ENCODE results near the gene ARHGEF9. TPM values are rescaled to one million over a fixed set of nuclear protein-coding genes. Genes with fewer than 3 reads are reported as not detected.

ARHGEF9 gene
- total RNA-seq, 1 experiment from 2014 or later, result 16.7 TPM

DNA sequence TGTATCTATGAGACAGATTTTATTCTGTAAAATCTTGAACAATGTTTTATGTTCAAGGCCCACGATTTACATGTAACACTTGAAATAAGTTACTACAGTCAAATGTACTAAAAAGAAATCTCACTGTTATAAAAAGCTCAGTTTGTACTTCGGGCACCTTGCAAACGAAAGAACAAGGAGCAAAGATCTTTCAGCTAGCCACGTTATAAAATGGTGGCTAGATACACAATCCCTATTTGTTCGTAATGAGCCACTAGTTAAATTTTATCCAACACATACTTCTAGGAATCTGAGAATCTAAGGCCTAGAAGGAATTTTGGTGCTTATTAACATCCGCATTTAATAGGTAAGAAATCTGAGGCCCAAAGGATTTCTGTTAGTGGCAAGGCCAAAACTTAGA lies 2.5 kb downstream of the ARHGEF9 start:
- no peaks in the 10 kb centered on the region for H3K4me1 ChIP-seq (ENCODE audit: control insufficient read depth, insufficient read depth, low read length)
- H3K27ac ChIP-seq (ENCODE audit: low read length), result no peak overlapping the region
- in situ Hi-C loops (cut with HindIII; ENCODE audit: low pct_unique_long_range_greater_than_20kb, low sequenced_read_pairs), result no loop called here
- no TSS peak for BruUV-seq (replicated peaks)
- intact Hi-C loops (cut with micrococcal nuclease; ENCODE audit: unreplicated experiment), result no loop called here
- H3K27me3 ChIP-seq (ENCODE audit: control insufficient read depth, insufficient read depth, low read length), result no peaks in the 10 kb centered on the region
- no peak for TF ChIP-seq SIN3A (IDR thresholded peaks at IDR 0.05; ENCODE audit: borderline replicate concordance, insufficient read depth, low read depth, low read length)
- no peak for TF ChIP-seq POLR2AphosphoS5 (IDR thresholded peaks at IDR 0.05; ENCODE audit: low read depth, low read length)
- TF ChIP-seq TCF7L2 (IDR thresholded peaks at IDR 0.05; ENCODE audit: low read depth, low read length), result no peak
- TF ChIP-seq, protein P1, sequence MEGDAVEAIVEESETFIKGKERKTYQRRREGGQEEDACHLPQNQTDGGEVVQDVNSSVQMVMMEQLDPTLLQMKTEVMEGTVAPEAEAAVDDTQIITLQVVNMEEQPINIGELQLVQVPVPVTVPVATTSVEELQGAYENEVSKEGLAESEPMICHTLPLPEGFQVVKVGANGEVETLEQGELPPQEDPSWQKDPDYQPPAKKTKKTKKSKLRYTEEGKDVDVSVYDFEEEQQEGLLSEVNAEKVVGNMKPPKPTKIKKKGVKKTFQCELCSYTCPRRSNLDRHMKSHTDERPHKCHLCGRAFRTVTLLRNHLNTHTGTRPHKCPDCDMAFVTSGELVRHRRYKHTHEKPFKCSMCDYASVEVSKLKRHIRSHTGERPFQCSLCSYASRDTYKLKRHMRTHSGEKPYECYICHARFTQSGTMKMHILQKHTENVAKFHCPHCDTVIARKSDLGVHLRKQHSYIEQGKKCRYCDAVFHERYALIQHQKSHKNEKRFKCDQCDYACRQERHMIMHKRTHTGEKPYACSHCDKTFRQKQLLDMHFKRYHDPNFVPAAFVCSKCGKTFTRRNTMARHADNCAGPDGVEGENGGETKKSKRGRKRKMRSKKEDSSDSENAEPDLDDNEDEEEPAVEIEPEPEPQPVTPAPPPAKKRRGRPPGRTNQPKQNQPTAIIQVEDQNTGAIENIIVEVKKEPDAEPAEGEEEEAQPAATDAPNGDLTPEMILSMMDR (IDR thresholded peaks at IDR 0.05), result no peak
- TF ChIP-seq, protein P2, sequence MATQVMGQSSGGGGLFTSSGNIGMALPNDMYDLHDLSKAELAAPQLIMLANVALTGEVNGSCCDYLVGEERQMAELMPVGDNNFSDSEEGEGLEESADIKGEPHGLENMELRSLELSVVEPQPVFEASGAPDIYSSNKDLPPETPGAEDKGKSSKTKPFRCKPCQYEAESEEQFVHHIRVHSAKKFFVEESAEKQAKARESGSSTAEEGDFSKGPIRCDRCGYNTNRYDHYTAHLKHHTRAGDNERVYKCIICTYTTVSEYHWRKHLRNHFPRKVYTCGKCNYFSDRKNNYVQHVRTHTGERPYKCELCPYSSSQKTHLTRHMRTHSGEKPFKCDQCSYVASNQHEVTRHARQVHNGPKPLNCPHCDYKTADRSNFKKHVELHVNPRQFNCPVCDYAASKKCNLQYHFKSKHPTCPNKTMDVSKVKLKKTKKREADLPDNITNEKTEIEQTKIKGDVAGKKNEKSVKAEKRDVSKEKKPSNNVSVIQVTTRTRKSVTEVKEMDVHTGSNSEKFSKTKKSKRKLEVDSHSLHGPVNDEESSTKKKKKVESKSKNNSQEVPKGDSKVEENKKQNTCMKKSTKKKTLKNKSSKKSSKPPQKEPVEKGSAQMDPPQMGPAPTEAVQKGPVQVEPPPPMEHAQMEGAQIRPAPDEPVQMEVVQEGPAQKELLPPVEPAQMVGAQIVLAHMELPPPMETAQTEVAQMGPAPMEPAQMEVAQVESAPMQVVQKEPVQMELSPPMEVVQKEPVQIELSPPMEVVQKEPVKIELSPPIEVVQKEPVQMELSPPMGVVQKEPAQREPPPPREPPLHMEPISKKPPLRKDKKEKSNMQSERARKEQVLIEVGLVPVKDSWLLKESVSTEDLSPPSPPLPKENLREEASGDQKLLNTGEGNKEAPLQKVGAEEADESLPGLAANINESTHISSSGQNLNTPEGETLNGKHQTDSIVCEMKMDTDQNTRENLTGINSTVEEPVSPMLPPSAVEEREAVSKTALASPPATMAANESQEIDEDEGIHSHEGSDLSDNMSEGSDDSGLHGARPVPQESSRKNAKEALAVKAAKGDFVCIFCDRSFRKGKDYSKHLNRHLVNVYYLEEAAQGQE (IDR thresholded peaks at IDR 0.05; ENCODE audit: insufficient read depth in 1 of 2, low read depth in 2 of 2, low read length in 1 of 2), result no peak
- POLR2A ChIA-PET, result no interaction called here
- ATAC-seq, result no peak
- no peak for DNase-seq (ENCODE audit: low read depth, low spot score)
- CTCF ChIA-PET, result no interaction called here
- no peaks in the 10 kb centered on the region for H3K9me3 ChIP-seq (ENCODE audit: control insufficient read depth, insufficient read depth, low read depth, low read length)
- no peaks in the 10 kb centered on the region for H3K36me3 ChIP-seq (ENCODE audit: control insufficient read depth, insufficient read depth, low read length)
- H3K4me3 ChIP-seq (ENCODE audit: low read depth in 2 of 2, low read length in 2 of 2), result no peak overlapping the region

DNA sequence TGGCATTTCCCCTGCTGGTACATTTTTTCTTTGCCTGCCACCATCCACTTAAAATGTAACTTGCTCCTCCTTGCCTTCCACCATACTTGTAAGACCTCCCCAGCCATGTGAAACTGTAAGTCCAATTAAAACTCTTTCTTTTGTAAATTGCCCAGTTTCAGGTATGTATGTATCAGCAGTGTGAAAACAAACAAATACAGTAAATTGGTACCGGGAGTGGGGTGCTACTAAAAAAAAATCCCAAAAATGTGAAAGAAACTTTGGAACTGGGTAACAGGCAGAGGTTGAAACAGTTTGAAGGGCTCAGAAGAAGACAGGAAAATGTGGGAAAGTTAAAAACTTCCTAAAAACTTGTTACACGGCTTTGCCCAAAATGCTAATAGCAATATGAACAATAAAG lies 16.3 kb downstream of the ARHGEF9 start:
- BruUV-seq (replicated peaks), result no TSS peak
- intact Hi-C loops (cut with micrococcal nuclease; ENCODE audit: unreplicated experiment), result no loop called here
- CTCF ChIA-PET, result no interaction called here

More for the DNA sequence above, 16.3 kb downstream of the ARHGEF9 start:
- Histone ChIP-seq H3K4me1 (ENCODE audit: control insufficient read depth, insufficient read depth, low read length) (no peaks in the 10 kb centered on the region), H3K36me3 (ENCODE audit: control insufficient read depth, insufficient read depth, low read length) (no peaks in the 10 kb centered on the region), H3K9me3 (ENCODE audit: control insufficient read depth, insufficient read depth, low read depth, low read length) (no peaks in the 10 kb centered on the region), H3K4me3 (ENCODE audit: low read depth in 2 of 2, low read length in 2 of 2) (no peak overlapping the region), H3K27me3 (ENCODE audit: control insufficient read depth, insufficient read depth, low read length) (no peaks in the 10 kb centered on the region), H3K27ac (ENCODE audit: low read length) (no peak overlapping the region)
- POLR2A ChIA-PET, result no interaction called here
- TF ChIP-seq, protein P2 (IDR thresholded peaks at IDR 0.05; ENCODE audit: insufficient read depth in 1 of 2, low read depth in 2 of 2, low read length in 1 of 2), result no peak
- TF ChIP-seq, protein P1 (IDR thresholded peaks at IDR 0.05), result no peak
- TF ChIP-seq POLR2AphosphoS5 (IDR thresholded peaks at IDR 0.05; ENCODE audit: low read depth, low read length) (no peak), TCF7L2 (IDR thresholded peaks at IDR 0.05; ENCODE audit: low read depth, low read length) (no peak), SIN3A (IDR thresholded peaks at IDR 0.05; ENCODE audit: borderline replicate concordance, insufficient read depth, low read depth, low read length) (no peak)
- DNase-seq (ENCODE audit: low read depth, low spot score), result no peak
- no peak for ATAC-seq
- in situ Hi-C loops (cut with HindIII; ENCODE audit: low pct_unique_long_range_greater_than_20kb, low sequenced_read_pairs), result no loop called here
